Left kidney (tissue), 2 donors: ENCODE measurements around the gene C5orf47. TPM values are rescaled to one million over a fixed set of nuclear protein-coding genes. Genes with fewer than 3 reads are reported as not detected.
A peak's percentile ranks its signal among the peaks of the same experiment; 100 is the strongest.

ENCODE experiments used
- DNase-seq: peaks from one replicate; pipeline ENCODE4 v3.0.0-alpha.2; 2013
- polyA plus RNA-seq: library from polyadenylated mRNA; unstranded; fragments of 120-200 nt; gene quantifications from one replicate; pipeline ENCODE4 v1.2.1, GENCODE V29; 2013; ENCODE audit not compliant: insufficient read length

C5orf47 gene
- polyA plus RNA-seq, 1 donor: 0.15 TPM

DNA sequence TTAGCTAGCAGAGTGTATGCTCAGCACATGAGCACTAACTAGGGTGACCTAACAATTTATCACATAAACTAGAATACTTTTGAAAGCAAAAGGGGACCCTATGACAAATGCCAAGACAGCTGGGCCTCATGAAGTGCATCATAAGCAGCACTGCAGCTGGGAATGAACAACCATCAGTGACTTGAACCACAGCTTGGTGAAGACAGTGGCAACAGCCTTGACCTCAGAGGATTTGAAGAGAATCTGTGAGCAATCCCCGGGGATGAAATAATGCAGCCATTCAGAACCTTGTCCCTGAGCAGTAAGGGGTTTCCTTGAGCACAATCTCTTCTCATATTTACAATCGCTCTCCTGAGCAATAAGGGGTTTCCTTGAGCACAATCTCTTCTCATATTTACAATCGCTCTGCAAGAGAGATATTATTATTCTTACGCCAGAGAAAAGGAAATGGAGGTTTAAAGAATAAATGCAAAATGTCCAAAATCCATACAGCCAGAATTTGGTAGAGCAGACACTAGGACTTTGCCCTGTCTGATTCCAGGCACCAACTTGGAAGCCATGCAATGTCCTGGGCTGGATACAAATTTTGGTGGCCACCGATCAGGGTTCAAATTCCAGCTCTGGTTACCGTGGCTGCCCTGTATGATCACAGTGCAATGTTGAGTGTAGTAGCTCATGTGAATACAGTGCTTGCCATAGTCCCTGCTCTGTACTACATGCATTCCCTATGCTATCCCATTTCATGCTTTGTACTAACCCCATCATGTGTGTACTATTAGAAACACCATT, 55.7 kb downstream of the C5orf47 start:
- DNase-seq: no peak

DNA sequence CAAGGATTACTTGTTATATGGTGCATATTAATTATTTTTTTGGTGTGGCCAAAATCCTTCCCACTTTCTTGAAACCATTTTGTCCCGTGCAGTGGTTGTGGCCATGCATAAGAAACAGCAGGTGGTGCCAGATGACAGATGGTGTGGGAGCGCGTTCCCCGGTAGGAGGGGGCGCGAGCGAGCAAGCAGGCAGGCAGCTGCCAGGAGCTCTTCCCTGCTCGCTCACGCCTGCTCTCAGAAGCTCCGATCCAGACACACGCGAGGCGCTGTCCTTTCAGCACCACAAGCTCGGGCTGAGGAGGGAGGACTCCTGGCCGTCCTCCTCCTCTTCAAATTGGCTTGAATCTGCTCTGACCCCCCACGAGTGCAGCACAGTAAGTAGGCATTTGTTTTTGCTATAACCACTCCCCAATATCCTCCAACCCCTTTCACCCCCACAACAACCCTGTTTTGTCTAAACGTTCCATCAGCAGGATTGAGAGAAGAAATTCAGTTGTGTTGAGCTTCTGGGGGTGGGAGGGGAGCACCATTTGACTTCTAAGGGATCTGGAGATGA, 56.6 kb downstream of the C5orf47 start, which contains the start of gene NSG2:
TSS of gene NSG2 (plus strand) at position 237 of the 556 bp plus-strand sequence. CDS start 1,050 bp downstream, outside the sequence.
- DNase-seq: peak; percentile 92

DNA sequence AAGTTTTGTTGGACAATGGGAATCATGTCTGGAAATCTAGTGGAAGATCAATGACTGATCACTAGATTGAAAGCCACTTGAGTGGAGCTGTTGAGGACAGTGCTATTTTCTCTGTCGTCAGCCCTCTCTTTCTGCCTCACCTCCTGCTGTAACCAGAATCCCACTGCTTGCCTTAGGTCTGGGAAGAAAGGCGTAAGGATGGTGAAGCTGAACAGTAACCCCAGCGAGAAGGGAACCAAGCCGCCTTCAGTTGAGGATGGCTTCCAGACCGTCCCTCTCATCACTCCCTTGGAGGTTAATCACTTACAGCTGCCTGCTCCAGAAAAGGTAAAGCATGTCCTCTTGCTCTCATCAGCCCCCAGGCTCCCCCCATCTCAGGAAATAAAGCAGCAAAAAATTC, 57.6 kb downstream of the C5orf47 start:
- DNase-seq: no peak

DNA sequence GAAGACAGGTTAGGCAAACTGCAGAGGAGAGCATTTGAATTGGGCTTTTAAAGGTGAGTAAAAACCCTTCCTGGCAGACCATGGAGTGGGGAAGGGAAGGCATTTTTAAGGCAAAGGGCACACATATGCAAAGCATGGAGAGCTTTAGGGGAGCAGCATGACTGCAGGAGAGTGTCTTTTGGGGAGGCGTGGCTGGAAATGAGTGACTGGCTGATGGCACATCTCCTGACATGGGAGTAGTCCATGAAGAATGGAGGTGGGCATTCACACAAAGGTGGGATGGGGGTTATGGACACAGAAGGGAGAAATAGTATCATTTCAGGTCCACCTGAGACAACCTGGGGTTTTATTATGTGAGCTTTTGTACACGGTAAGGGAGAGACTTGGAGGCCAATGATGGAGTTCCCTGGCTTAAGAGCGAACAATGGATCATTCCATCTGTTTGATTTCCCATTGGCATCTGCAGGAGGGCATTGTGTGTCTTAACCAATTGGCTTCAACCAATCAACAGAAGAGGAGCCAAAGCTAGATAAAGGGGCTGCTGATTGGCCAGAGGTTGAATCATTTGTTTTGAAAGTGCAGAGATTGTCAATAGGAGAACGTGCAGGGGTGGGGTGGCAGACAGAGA, 58.6 kb downstream of the C5orf47 start:
- no peak for DNase-seq

DNA sequence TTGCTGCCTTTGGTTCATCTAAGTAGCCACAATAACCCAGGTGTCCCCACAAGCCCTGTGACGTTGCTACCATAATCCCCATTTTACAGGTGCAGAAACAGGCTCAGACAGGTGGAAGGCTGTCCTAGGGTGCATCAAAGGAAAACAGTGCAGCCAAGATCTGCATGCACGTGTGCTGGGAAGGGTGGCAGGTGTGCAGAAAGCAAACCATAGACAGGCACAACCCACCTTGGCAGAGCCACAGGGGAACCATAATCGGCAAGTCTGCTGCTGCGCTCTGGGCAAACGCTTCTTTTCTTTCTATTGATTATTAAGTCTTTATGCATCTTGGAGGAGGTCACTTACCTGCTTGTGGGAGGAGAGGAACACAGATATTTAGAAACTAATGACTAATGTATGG, 63.7 kb downstream of the C5orf47 start:
- DNase-seq: no peak

DNA sequence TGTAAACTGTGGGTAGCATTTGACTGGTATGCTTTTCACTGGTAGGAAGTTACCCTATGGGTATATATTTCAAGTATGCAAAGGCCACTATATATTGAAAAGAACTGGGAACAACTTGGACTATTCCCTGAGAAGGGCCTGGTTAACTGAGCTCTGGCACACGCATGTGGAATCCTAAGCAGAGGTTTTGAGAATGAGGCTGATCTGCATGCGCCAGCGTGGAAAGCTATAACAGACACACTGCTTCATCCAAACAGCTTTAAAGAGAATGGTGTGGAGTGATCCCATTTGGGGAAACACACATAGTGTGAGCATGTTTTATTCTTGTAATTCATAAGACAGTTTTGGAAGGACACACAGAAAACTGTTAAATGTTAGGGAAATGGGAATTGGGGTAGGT, 64.9 kb downstream of the C5orf47 start:
- no peak for DNase-seq

Other genes starting within 250 kb of the C5orf47 start
- 46.0 TPM for gene CPEB4, start 100.8 kb upstream of the C5orf47 start, polyA plus RNA-seq
- 0.35 TPM for gene NSG2, start 56.5 kb downstream of the C5orf47 start, polyA plus RNA-seq